Neural cell (in vitro differentiated cells): ENCODE data around the gene DNAJC11. TPM values are rescaled to one million over a fixed set of nuclear protein-coding genes. Genes with fewer than 3 reads are reported as not detected.
A peak's percentile ranks its signal among the peaks of the same experiment; 100 is the strongest.

ENCODE experiments used
- H2AFZ ChIP-seq: fragments of 200-600, 300-800 bp; sonication (generic), shearing (Covaris generic); 2 replicates; pipeline ENCODE4 v1.6.0; 2014; ENCODE audit warnings: low read depth, mild to moderate bottlenecking, antibody characterized with exemption, low read length, moderate library complexity
- H3F3A ChIP-seq: fragments of 200-600 bp; shearing (Covaris generic); 2 replicates; pipeline ENCODE4 v1.6.1; 2016; ENCODE audit warnings: mild to moderate bottlenecking, moderate library complexity, mixed read lengths, antibody characterized with exemption, low read length; ENCODE audit not compliant: insufficient read depth, poor library complexity, severe bottlenecking
- H3K27ac ChIP-seq: fragments of 200-600, 300-800 bp; sonication (generic), shearing (Covaris generic); 2 replicates; pipeline ENCODE4 v1.5.1; 2014; ENCODE audit warnings: mild to moderate bottlenecking, low read length, moderate library complexity
- H3K27me3 ChIP-seq: fragments of 300-800, 200-600 bp; sonication (generic), shearing (Covaris generic); 2 replicates; pipeline ENCODE4 v1.6.0; 2014; ENCODE audit warnings: mild to moderate bottlenecking, low read depth, low read length, moderate library complexity; ENCODE audit not compliant: insufficient read depth
- H3K36me3 ChIP-seq: fragments of 300-800, 200-600 bp; sonication (generic), shearing (Covaris generic); 2 replicates; pipeline ENCODE4 v1.5.1; 2014; ENCODE audit warnings: mild to moderate bottlenecking, antibody characterized with exemption, low read length, moderate library complexity; ENCODE audit not compliant: insufficient read depth
- H3K4me2 ChIP-seq: fragments of 300-800, 200-600 bp; sonication (generic), shearing (Covaris generic); 2 replicates; pipeline ENCODE4 v1.6.0; 2014; ENCODE audit warnings: mild to moderate bottlenecking, low read length
- H3K4me3 ChIP-seq: fragments of 300-800, 200-600 bp; sonication (generic), shearing (Covaris generic); 2 replicates; pipeline ENCODE4 v1.5.1; 2014; ENCODE audit warnings: mild to moderate bottlenecking, low read length, moderate library complexity
- H3K79me2 ChIP-seq: fragments of 200-600 bp; shearing (Covaris generic); replicated peaks from 2 replicates; pipeline ENCODE4 v1.6.0; 2014; ENCODE audit warnings: mild to moderate bottlenecking, low read length, moderate library complexity; ENCODE audit not compliant: insufficient read depth
- H3K9ac ChIP-seq: fragments of 300-800, 200-600 bp; sonication (generic), shearing (Covaris generic); 2 replicates; pipeline ENCODE4 v1.6.1; 2016; ENCODE audit warnings: mild to moderate bottlenecking, low read length, mixed read lengths
- H3K9me2 ChIP-seq: fragments of 200-600 bp; shearing (Covaris generic); 2 replicates; pipeline ENCODE4 v1.6.1; 2016; ENCODE audit warnings: mild to moderate bottlenecking, low read length, mixed read lengths; ENCODE audit not compliant: insufficient read depth
- H3K9me3 ChIP-seq: fragments of 200-600, 300-800 bp; sonication (generic), shearing (Covaris generic); 2 replicates; pipeline ENCODE4 v1.6.1; 2016; ENCODE audit warnings: mild to moderate bottlenecking, mixed run types, low read length, moderate library complexity, mixed read lengths
- H4K20me1 ChIP-seq: fragments of 200-600 bp; shearing (Covaris generic); 2 replicates; pipeline ENCODE4 v1.6.1; 2016; ENCODE audit warnings: mild to moderate bottlenecking, mixed run types; ENCODE audit not compliant: insufficient read depth
- CTCF ChIP-seq: fragments of 450-650 bp; IDR thresholded peaks from 2 replicates; pipeline ENCODE4 v1.5.1; 2014; ENCODE audit warnings: antibody characterized with exemption, mild to moderate bottlenecking, moderate library complexity; ENCODE audit not compliant: poor library complexity, severe bottlenecking
- EP300 ChIP-seq: fragments of 450-650 bp; conservative IDR thresholded peaks from 2 replicates; pipeline ENCODE4 v1.6.1; 2014; ENCODE audit warnings: antibody characterized with exemption, mild to moderate bottlenecking, moderate library complexity; ENCODE audit not compliant: poor library complexity, severe bottlenecking
- EZH2 ChIP-seq: fragments of 200-600, 300-800 bp; shearing (Covaris generic), sonication (generic); IDR thresholded peaks from 2 replicates; pipeline ENCODE4 v1.6.1; 2014; ENCODE audit warnings: antibody characterized with exemption, low read length, borderline replicate concordance, mild to moderate bottlenecking; ENCODE audit not compliant: insufficient read depth, poor library complexity, severe bottlenecking
- MXI1 ChIP-seq: fragments of 450-650 bp; conservative IDR thresholded peaks from 2 replicates; pipeline ENCODE4 v1.6.1; 2014; ENCODE audit warnings: antibody characterized with exemption, mild to moderate bottlenecking; ENCODE audit not compliant: poor library complexity, severe bottlenecking
- POLR2AphosphoS5 ChIP-seq: IDR thresholded peaks from 2 replicates; pipeline ENCODE4 v1.6.1; 2012
- RAD21 ChIP-seq: fragments of 450-650 bp; conservative IDR thresholded peaks from 2 replicates; pipeline ENCODE4 v1.6.1; 2014; ENCODE audit warnings: antibody characterized with exemption, mild to moderate bottlenecking, moderate library complexity
- SMC3 ChIP-seq: fragments of 450-650 bp; conservative IDR thresholded peaks from 2 replicates; pipeline ENCODE4 v1.6.1; 2014; ENCODE audit warnings: antibody characterized with exemption, mild to moderate bottlenecking, moderate library complexity; ENCODE audit not compliant: poor library complexity
- TAF1 ChIP-seq: IDR thresholded peaks from 2 replicates; pipeline ENCODE4 v1.6.1; 2012; ENCODE audit warnings: low read depth
- polyA plus RNA-seq: library from polyadenylated mRNA; depleted of rRNA; stranded (reverse); fragments of >200 nt; gene quantifications from 2 replicates; pipeline ENCODE4 v1.2.3, GENCODE V29; 2014
- TF ChIP-seq, protein P1 (sequence below): IDR thresholded peaks from 2 replicates; pipeline ENCODE4 v1.6.1; 2012; ENCODE audit warnings: borderline replicate concordance

Gene DNAJC11
- polyA plus RNA-seq, 1 donor from 2014 or later: 28.6 TPM

DNA sequence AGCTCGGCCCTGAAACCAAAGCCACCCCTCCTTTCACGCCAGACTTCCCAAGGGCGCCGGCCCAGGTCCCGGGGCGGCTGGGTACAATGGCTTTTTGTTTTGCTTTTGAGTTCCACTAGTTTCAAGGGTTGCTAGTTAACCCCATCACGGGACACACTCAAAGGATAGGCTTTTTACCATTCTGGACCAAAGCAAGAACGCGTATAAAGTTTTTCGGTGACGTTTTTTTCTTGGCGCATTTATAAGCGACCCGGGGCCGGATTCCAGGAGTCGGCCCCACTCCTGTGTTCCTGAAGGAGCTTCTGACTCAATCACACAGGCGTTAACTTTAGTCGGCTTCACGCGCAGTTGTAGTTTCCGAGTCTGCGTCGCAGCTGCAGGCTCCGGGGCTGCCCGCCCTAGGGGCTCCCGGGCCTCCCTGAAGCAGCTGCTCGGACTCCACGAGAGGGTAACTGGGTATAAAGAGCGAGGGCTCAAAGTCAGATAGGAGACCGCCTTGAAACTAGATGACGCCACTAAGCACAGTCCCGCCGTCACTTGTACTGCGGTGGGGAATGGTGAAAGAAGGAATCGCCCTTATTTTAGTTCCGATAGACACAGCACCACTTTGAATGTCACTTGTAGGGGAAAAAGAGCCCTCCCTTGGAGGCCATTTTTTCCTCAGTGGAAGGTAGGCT, 98.2 kb downstream of the DNAJC11 start:
- no peak overlapping the region for H3K27ac ChIP-seq
- H3F3A ChIP-seq: no peaks in the 10 kb centered on the region
- TF ChIP-seq MXI1 (no peak), CTCF (no peak), EP300 (no peak), SMC3 (no peak), TAF1 (no peak), EZH2 (no peak), RAD21 (no peak), POLR2AphosphoS5 (no peak)
- TF ChIP-seq, protein P1, sequence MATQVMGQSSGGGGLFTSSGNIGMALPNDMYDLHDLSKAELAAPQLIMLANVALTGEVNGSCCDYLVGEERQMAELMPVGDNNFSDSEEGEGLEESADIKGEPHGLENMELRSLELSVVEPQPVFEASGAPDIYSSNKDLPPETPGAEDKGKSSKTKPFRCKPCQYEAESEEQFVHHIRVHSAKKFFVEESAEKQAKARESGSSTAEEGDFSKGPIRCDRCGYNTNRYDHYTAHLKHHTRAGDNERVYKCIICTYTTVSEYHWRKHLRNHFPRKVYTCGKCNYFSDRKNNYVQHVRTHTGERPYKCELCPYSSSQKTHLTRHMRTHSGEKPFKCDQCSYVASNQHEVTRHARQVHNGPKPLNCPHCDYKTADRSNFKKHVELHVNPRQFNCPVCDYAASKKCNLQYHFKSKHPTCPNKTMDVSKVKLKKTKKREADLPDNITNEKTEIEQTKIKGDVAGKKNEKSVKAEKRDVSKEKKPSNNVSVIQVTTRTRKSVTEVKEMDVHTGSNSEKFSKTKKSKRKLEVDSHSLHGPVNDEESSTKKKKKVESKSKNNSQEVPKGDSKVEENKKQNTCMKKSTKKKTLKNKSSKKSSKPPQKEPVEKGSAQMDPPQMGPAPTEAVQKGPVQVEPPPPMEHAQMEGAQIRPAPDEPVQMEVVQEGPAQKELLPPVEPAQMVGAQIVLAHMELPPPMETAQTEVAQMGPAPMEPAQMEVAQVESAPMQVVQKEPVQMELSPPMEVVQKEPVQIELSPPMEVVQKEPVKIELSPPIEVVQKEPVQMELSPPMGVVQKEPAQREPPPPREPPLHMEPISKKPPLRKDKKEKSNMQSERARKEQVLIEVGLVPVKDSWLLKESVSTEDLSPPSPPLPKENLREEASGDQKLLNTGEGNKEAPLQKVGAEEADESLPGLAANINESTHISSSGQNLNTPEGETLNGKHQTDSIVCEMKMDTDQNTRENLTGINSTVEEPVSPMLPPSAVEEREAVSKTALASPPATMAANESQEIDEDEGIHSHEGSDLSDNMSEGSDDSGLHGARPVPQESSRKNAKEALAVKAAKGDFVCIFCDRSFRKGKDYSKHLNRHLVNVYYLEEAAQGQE: no peak
- no peaks in the 10 kb centered on the region for H3K9me2 ChIP-seq
- peak overlapping the region; percentile 92 for H3K4me3 ChIP-seq
- H3K9me3 ChIP-seq: no peaks in the 10 kb centered on the region
- H3K79me2 ChIP-seq: no peaks in the 10 kb centered on the region
- H3K36me3 ChIP-seq: no peaks in the 10 kb centered on the region
- H3K27me3 ChIP-seq: peaks cover 21% of the 10 kb centered on the region
- H3K4me2 ChIP-seq: no peak overlapping the region
- no peak overlapping the region for H2AFZ ChIP-seq
- H4K20me1 ChIP-seq: no peaks in the 10 kb centered on the region
- H3K9ac ChIP-seq: no peak overlapping the region

DNA sequence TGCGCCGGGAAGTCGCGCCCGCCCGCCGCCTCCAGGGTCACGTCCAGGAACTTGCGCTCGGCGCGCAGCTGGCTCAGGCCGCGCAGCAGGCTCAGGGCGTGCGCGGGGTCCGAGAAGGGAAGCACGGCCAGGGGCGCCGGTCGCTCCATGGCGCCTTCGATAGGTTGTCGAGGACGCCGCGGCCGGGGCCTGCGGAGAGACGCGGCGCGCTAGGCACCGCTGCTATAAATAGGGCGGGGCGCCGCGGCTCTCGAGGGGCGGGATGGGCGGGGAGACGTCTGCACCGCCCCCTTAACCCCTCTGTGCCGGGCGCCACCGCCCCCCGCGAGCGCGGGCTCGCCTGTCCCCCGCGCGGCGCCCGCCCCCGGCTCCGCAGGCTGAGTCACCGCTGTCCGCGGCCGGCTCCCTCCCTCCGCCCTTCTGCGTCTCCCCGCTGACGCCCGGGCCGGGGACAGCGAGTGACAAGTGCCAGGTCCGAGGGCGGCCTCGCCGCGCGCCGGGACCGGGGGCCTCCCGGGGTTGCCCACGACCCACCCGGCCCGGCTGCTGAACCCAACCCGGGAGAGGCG, 98.9 kb downstream of the DNAJC11 start, which contains the start of gene KLHL21:
TSS of gene KLHL21 (minus strand) at position 201 of the 569 bp plus-strand sequence. CDS start at position 149, 52 bp downstream.
- peak within 1 kb of the TSS; percentile 68 for H3K4me2 ChIP-seq
- H4K20me1 ChIP-seq: no peaks in the 10 kb centered on the region
- H3K27me3 ChIP-seq: peaks cover 21% of the 10 kb centered on the region
- H3K9ac ChIP-seq: peak within 1 kb of the TSS; percentile 59
- no peak within 1 kb of the TSS for H2AFZ ChIP-seq
- no peaks in the 10 kb centered on the region for H3K79me2 ChIP-seq
- H3K9me3 ChIP-seq: no peaks in the 10 kb centered on the region
- no peaks in the 10 kb centered on the region for H3K9me2 ChIP-seq
- peak within 1 kb of the TSS; percentile 12 for H3K27ac ChIP-seq
- H3K4me3 ChIP-seq: peak within 1 kb of the TSS; percentile 92
- H3K36me3 ChIP-seq: no peaks in the 10 kb centered on the region
- no peaks in the 10 kb centered on the region for H3F3A ChIP-seq
- peak; percentile 13 for TF ChIP-seq POLR2AphosphoS5
- TF ChIP-seq, protein P1: no peak
